K562 (cell line): ENCODE measurements around the gene S100A1. TPM values are rescaled to one million over a fixed set of nuclear protein-coding genes. Genes with fewer than 3 reads are reported as not detected.

Experiments used
- ARHGAP35 ChIP-seq: fragments of 450-650 bp; IDR thresholded peaks from 2 replicates; pipeline ENCODE4 v1.6.1; 2018; ENCODE audit not compliant: partially characterized antibody
- CBX5 ChIP-seq: IDR thresholded peaks from 2 replicates; pipeline ENCODE4 v1.6.1; 2014; ENCODE audit warnings: low read depth, borderline replicate concordance
- LCOR ChIP-seq: sonication (generic); formaldehyde crosslinking; IDR thresholded peaks from 2 replicates; pipeline ENCODE4 v1.8.0; 2022; ENCODE audit warnings: mild to moderate bottlenecking, missing genetic modification reagents
- MBD2 ChIP-seq: sonication (generic); IDR thresholded peaks from 2 replicates; pipeline ENCODE4 v1.6.1; 2016; ENCODE audit warnings: low read depth, borderline replicate concordance
- NCOR1 ChIP-seq: fragments of 450-650 bp; IDR thresholded peaks from 2 replicates; pipeline ENCODE4 v1.6.1; 2016; ENCODE audit warnings: mild to moderate bottlenecking, moderate library complexity
- POLR2A ChIP-seq: fragments of 450-650 bp; conservative IDR thresholded peaks from 2 replicates; pipeline ENCODE4 v1.6.1; 2016
- POLR2B ChIP-seq: fragments of 450-650 bp; IDR thresholded peaks from 2 replicates; pipeline ENCODE4 v1.6.1; 2018; ENCODE audit warnings: low read depth; ENCODE audit not compliant: partially characterized antibody
- POLR3A ChIP-seq: IDR thresholded peaks from 2 replicates; pipeline ENCODE4 v1.6.1; 2011; ENCODE audit warnings: borderline replicate concordance, mild to moderate bottlenecking, moderate library complexity; ENCODE audit not compliant: insufficient read length, insufficient read depth; ENCODE audit errors: extremely low read depth
- POLR3G ChIP-seq: IDR thresholded peaks from 2 replicates; pipeline ENCODE4 v1.6.1; 2011; ENCODE audit not compliant: insufficient read length, insufficient replicate concordance; ENCODE audit errors: extremely low read depth
- SOX6 ChIP-seq: fragments of 450-650 bp; IDR thresholded peaks from 2 replicates; pipeline ENCODE4 v1.6.1; 2014; ENCODE audit warnings: mild to moderate bottlenecking
- STAG1 ChIP-seq: sonication (generic); formaldehyde crosslinking; IDR thresholded peaks from 2 replicates; pipeline ENCODE4 v1.5.0; 2020; ENCODE audit warnings: missing genetic modification reagents, borderline replicate concordance
- SUPT5H ChIP-seq: fragments of 450-650 bp; IDR thresholded peaks from 2 replicates; pipeline ENCODE4 v1.6.1; 2016
- TCF3 ChIP-seq: sonication (generic); formaldehyde crosslinking; IDR thresholded peaks from 2 replicates; pipeline ENCODE4 v1.4.0; 2020; ENCODE audit warnings: mild to moderate bottlenecking, missing genetic modification reagents
- ZNF165 ChIP-seq: fragments of 250-450 bp; sonication (Bioruptor Pico); IDR thresholded peaks from 2 replicates; pipeline ENCODE4 v1.4.0; 2020; ENCODE audit warnings: borderline replicate concordance
- ZNF174 ChIP-seq: fragments of 250-450 bp; sonication (Bioruptor Pico); IDR thresholded peaks from 2 replicates; pipeline ENCODE4 v1.4.0; 2020; ENCODE audit warnings: mild to moderate bottlenecking
- ZNF311 ChIP-seq: fragments of 250-450 bp; sonication (Bioruptor Pico); IDR thresholded peaks from 2 replicates; pipeline ENCODE4 v1.4.0; 2020; ENCODE audit warnings: mild to moderate bottlenecking, moderate library complexity
- polyA plus RNA-seq, 8 experiments: library from polyadenylated mRNA; depleted of rRNA in 4 of 8; stranded (reverse) in 5 of 8; unstranded in 3 of 8; fragments of >200 nt; fragmentation: Nextera tagmentation in 2 of 8; fragmentation: Illumina TruSeq in 1 of 8; extraction: Ambion mirVana in 2 of 8; extraction: Trizol in 1 of 8; gene quantifications; 2 replicates each; pipeline versions ENCODE4 v1.2.1 to v1.2.3, GENCODE V29; 2011 to 2014; ENCODE audit warnings: inconsistent platforms in 1 of 8, missing spikeins in 1 of 8
- total RNA-seq, 7 experiments: library from RNA; depleted of rRNA in 6 of 7; stranded (reverse); fragments of >200 nt in 6 of 7; fragmentation: Illumina TruSeq in 2 of 7; extraction: Trizol in 2 of 7; gene quantifications; 2 replicates each; pipeline versions ENCODE4 v1.2.1 to v1.2.3, GENCODE V29; 2011 to 2021; ENCODE audit warnings: low replicate concordance in 1 of 7
- TF ChIP-seq, protein P1 (sequence below): fragments of 150-350 bp; IDR thresholded peaks from 2 replicates; pipeline ENCODE4 v1.6.1; 2014; ENCODE audit warnings: low read depth, mild to moderate bottlenecking, low read length, borderline replicate concordance
- TF ChIP-seq, protein P2 (sequence below): fragments of 250-450 bp; sonication (Bioruptor Pico); IDR thresholded peaks from 2 replicates; pipeline ENCODE4 v1.9.0; 2021; ENCODE audit warnings: mild to moderate bottlenecking
- TF ChIP-seq, protein P3 (sequence below): fragments of 450-650 bp; IDR thresholded peaks from 2 replicates; pipeline ENCODE4 v1.6.1; 2016; ENCODE audit warnings: antibody characterized with exemption
- TF ChIP-seq, protein P4 (sequence below): sonication (generic); formaldehyde crosslinking; IDR thresholded peaks from 2 replicates; pipeline ENCODE4 v1.8.0; 2022; ENCODE audit warnings: missing genetic modification reagents, mild to moderate bottlenecking, moderate library complexity, borderline replicate concordance
- TF ChIP-seq, protein P5 (sequence below): fragments of 450-650 bp; IDR thresholded peaks from 2 replicates; pipeline ENCODE4 v1.6.1; 2016; ENCODE audit warnings: mild to moderate bottlenecking

S100A1 gene
- total and polyA plus RNA-seq, 9 of the 15 experiments (the other 6 are each of a cell fraction or from before 2014, with no cell fraction given): 0.44 to 30.1 (median 12.7) TPM

DNA sequence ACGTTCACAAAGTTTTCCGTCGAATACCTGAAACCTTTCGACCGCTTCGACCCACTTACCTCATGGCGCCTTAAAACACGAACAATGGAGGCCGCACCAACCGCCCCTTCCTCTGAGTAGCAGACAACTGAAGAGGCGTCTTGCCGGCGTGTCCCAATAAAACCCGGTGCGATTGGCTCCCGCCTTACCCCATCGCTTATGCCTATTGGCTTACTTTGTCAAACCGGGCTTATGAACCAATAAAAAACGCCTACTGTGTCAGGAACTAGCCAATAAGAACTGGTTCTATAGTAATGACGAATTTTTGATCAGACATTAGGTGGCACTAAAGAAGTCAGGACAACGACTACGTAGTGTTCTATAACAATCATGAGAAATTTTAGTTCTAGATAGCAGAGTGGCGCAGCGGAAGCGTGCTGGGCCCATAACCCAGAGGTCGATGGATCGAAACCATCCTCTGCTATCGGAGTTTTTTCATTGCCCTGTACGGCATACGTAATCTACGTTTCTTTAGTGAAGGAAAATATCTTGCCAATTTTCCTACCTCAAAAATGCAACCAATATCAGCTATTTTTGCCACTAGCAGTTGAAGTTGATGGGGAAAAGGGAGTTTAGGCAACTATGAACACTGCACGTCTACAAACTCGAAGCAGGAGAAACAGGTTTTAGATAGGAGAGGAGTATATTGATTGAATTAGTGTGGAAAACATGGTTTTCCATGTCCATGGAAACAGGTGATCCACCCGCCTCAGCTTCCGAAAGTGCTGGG is 42.8 kb downstream of the S100A1 start, which contains the start of gene ILF2 (continued):
- TF ChIP-seq, protein P1, sequence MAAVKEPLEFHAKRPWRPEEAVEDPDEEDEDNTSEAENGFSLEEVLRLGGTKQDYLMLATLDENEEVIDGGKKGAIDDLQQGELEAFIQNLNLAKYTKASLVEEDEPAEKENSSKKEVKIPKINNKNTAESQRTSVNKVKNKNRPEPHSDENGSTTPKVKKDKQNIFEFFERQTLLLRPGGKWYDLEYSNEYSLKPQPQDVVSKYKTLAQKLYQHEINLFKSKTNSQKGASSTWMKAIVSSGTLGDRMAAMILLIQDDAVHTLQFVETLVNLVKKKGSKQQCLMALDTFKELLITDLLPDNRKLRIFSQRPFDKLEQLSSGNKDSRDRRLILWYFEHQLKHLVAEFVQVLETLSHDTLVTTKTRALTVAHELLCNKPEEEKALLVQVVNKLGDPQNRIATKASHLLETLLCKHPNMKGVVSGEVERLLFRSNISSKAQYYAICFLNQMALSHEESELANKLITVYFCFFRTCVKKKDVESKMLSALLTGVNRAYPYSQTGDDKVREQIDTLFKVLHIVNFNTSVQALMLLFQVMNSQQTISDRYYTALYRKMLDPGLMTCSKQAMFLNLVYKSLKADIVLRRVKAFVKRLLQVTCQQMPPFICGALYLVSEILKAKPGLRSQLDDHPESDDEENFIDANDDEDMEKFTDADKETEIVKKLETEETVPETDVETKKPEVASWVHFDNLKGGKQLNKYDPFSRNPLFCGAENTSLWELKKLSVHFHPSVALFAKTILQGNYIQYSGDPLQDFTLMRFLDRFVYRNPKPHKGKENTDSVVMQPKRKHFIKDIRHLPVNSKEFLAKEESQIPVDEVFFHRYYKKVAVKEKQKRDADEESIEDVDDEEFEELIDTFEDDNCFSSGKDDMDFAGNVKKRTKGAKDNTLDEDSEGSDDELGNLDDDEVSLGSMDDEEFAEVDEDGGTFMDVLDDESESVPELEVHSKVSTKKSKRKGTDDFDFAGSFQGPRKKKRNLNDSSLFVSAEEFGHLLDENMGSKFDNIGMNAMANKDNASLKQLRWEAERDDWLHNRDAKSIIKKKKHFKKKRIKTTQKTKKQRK: no peak
- TF ChIP-seq TCF3 (CRISPR knock-in tag): no peak
- TF ChIP-seq POLR3A: peak; percentile 99
- TF ChIP-seq POLR2A: peak; percentile 97
- peak; percentile 97 for TF ChIP-seq SUPT5H
- no peak for TF ChIP-seq CBX5
- TF ChIP-seq ARHGAP35: no peak
- TF ChIP-seq MBD2: peak; percentile 98
- TF ChIP-seq, protein P2, sequence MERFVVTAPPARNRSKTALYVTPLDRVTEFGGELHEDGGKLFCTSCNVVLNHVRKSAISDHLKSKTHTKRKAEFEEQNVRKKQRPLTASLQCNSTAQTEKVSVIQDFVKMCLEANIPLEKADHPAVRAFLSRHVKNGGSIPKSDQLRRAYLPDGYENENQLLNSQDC (CRISPR knock-in tag): 0 out of 2 replicates have a peak, but pooled peaks have one; percentile 48
- 0 out of 2 replicates have a peak, but pooled peaks have one; percentile 9 for TF ChIP-seq NCOR1
- TF ChIP-seq ZNF165 (CRISPR knock-in tag): no peak
- peak; percentile 71; the same call in 1 of the 2 replicates for TF ChIP-seq ZNF174 (CRISPR knock-in tag)
- no peak for TF ChIP-seq STAG1 (CRISPR knock-in tag)
- peak; percentile 99 for TF ChIP-seq POLR3G
- TF ChIP-seq, protein P3, sequence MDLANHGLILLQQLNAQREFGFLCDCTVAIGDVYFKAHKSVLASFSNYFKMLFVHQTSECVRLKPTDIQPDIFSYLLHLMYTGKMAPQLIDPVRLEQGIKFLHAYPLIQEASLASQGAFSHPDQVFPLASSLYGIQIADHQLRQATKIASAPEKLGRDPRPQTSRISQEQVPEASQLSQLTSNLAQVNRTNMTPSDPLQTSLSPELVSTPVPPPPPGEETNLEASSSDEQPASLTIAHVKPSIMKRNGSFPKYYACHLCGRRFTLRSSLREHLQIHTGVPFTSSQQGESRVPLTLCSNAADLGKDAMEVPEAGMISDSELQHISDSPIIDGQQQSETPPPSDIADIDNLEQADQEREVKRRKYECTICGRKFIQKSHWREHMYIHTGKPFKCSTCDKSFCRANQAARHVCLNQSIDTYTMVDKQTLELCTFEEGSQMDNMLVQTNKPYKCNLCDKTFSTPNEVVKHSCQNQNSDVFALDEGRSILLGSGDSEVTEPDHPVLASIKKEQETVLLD: 0 out of 2 replicates have a peak, but pooled peaks have one; percentile 64
- TF ChIP-seq, protein P4, sequence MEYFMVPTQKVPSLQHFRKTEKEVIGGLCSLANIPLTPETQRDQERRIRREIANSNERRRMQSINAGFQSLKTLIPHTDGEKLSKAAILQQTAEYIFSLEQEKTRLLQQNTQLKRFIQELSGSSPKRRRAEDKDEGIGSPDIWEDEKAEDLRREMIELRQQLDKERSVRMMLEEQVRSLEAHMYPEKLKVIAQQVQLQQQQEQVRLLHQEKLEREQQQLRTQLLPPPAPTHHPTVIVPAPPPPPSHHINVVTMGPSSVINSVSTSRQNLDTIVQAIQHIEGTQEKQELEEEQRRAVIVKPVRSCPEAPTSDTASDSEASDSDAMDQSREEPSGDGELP (CRISPR knock-in tag): peak; percentile 42
- peak; percentile 93 for TF ChIP-seq POLR2B
- no peak for TF ChIP-seq ZNF311 (CRISPR knock-in tag)
- TF ChIP-seq, protein P5, sequence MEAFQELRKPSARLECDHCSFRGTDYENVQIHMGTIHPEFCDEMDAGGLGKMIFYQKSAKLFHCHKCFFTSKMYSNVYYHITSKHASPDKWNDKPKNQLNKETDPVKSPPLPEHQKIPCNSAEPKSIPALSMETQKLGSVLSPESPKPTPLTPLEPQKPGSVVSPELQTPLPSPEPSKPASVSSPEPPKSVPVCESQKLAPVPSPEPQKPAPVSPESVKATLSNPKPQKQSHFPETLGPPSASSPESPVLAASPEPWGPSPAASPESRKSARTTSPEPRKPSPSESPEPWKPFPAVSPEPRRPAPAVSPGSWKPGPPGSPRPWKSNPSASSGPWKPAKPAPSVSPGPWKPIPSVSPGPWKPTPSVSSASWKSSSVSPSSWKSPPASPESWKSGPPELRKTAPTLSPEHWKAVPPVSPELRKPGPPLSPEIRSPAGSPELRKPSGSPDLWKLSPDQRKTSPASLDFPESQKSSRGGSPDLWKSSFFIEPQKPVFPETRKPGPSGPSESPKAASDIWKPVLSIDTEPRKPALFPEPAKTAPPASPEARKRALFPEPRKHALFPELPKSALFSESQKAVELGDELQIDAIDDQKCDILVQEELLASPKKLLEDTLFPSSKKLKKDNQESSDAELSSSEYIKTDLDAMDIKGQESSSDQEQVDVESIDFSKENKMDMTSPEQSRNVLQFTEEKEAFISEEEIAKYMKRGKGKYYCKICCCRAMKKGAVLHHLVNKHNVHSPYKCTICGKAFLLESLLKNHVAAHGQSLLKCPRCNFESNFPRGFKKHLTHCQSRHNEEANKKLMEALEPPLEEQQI: peak; percentile 83
- TF ChIP-seq LCOR: peak; percentile 99
- 0 out of 2 replicates have a peak, but pooled peaks have one; percentile 51 for TF ChIP-seq SOX6
